NT2/D1 (cell line): Measurements from ENCODE around the gene GPRIN1.

ENCODE experiments used
- SUZ12 ChIP-seq: IDR thresholded peaks from 2 replicates; pipeline ENCODE4 v1.6.1; 2011; ENCODE audit not compliant: insufficient read length, insufficient read depth; ENCODE audit errors: extremely low read depth
- YY1 ChIP-seq: IDR thresholded peaks from 2 replicates; pipeline ENCODE4 v1.6.1; 2011; ENCODE audit not compliant: insufficient read length, insufficient read depth

- no peak for TF ChIP-seq SUZ12
- TF ChIP-seq YY1, result no peak
Observed at GRCh38 chr5:176626876-176627236, 16.9 kb upstream of the GPRIN1 start.
